ENCODE data around the gene TMEM150B. TPM values are rescaled to one million over a fixed set of nuclear protein-coding genes. Genes with fewer than 3 reads are reported as not detected.

The TMEM150B gene
- total and polyA plus RNA-seq, 2 experiments from 2014 or later: 0.29 TPM; not detected in 1

- Histone ChIP-seq H2AFZ (no peak overlapping the region), H4K20me1 (replicated peaks; ENCODE audit: insufficient read depth) (no peaks in the 10 kb centered on the region), H3F3A (replicated peaks; ENCODE audit: low read depth) (peaks cover 4% of the 10 kb centered on the region; the same call in 1 of the 2 replicates), H3K79me2 (replicated peaks; ENCODE audit: insufficient read depth) (no peaks in the 10 kb centered on the region), H3K9me2 (ENCODE audit: insufficient read depth) (no peaks in the 10 kb centered on the region), H3K4me3 (no peak overlapping the region), H3K27me3 (ENCODE audit: insufficient read depth) (peaks cover 48% of the 10 kb centered on the region), H3K4me1 (ENCODE audit: insufficient read depth) (peaks cover 2% of the 10 kb centered on the region; the same call in 1 of the 2 replicates), H3K36me3 (ENCODE audit: insufficient read depth) (no peaks in the 10 kb centered on the region), H3K4me2 (no peak overlapping the region), H3K27ac (ENCODE audit: low read depth) (no peak overlapping the region)
- peaks cover 21% of the 10 kb centered on the region for H3K4me1 Mint-ChIP-seq
- H3K36me3 Mint-ChIP-seq (ENCODE audit: low read depth): no peaks in the 10 kb centered on the region; the same call in 2 of the 3 replicates
- TF ChIP-seq ZNF462 (CRISPR knock-in tag; IDR thresholded peaks at IDR 0.05): no peak
- TF ChIP-seq NANOG (IDR thresholded peaks at IDR 0.05; ENCODE audit: borderline replicate concordance): no peak
- no peak for TF ChIP-seq POLR2AphosphoS5 (IDR thresholded peaks at IDR 0.05; ENCODE audit: low read depth)
- TF ChIP-seq ZNF114 (CRISPR knock-in tag; IDR thresholded peaks at IDR 0.05): no peak
- no peak for TF ChIP-seq EZH2 (IDR thresholded peaks at IDR 0.05; ENCODE audit: low read depth, unreplicated experiment)
- no peak for TF ChIP-seq ZNF331 (CRISPR knock-in tag; IDR thresholded peaks at IDR 0.05; ENCODE audit: low read depth)
- H3K27ac Mint-ChIP-seq: no peak overlapping the region
- peaks cover 47% of the 10 kb centered on the region for H3K27me3 Mint-ChIP-seq (ENCODE audit: insufficient read depth, low read depth, poor library complexity)
- ATAC-seq (no peak), DNase-seq (ENCODE audit: low spot score) (no peak)
- no peak overlapping the region for H3K4me3 Mint-ChIP-seq
- H3K9me3 Mint-ChIP-seq: no peaks in the 10 kb centered on the region; the same call in 1 of the 3 replicates
Measured at GRCh38 chr19:55366790-55367189, 41.6 kb upstream of the TMEM150B start.

- Histone ChIP-seq H3F3A (replicated peaks; ENCODE audit: low read depth) (peaks cover 4% of the 10 kb centered on the region; the same call in 1 of the 2 replicates), H2AFZ (no peak overlapping the region), H3K36me3 (ENCODE audit: insufficient read depth) (no peaks in the 10 kb centered on the region), H3K4me2 (no peak overlapping the region), H3K4me1 (ENCODE audit: insufficient read depth) (no peaks in the 10 kb centered on the region; the same call in 1 of the 2 replicates), H4K20me1 (replicated peaks; ENCODE audit: insufficient read depth) (no peaks in the 10 kb centered on the region), H3K79me2 (replicated peaks; ENCODE audit: insufficient read depth) (no peaks in the 10 kb centered on the region), H3K4me3 (no peak overlapping the region), H3K9me2 (ENCODE audit: insufficient read depth) (no peaks in the 10 kb centered on the region), H3K27me3 (ENCODE audit: insufficient read depth) (peaks cover 39% of the 10 kb centered on the region), H3K27ac (ENCODE audit: low read depth) (no peak overlapping the region)
- no peak for TF ChIP-seq EZH2phosphoT487 (IDR thresholded peaks at IDR 0.05; ENCODE audit: unreplicated experiment)
- TF ChIP-seq ZNF114 (CRISPR knock-in tag; IDR thresholded peaks at IDR 0.05): no peak
- DNase-seq (ENCODE audit: low spot score) (no peak), ATAC-seq (no peak)
- Mint-ChIP-seq H3K27me3 (ENCODE audit: insufficient read depth, low read depth, poor library complexity) (peaks cover 39% of the 10 kb centered on the region), H3K36me3 (ENCODE audit: low read depth) (no peaks in the 10 kb centered on the region; the same call in 2 of the 3 replicates), H3K4me1 (peaks cover 19% of the 10 kb centered on the region), H3K4me3 (peak overlapping the region; percentile 10; the same call in 1 of the 3 replicates), H3K27ac (no peak overlapping the region), H3K9me3 (no peaks in the 10 kb centered on the region; the same call in 1 of the 3 replicates)
Measured at GRCh38 chr19:55365964-55366363, 40.8 kb upstream of the TMEM150B start.

Data from GM23338 (cell line).